Measurements from ENCODE around the gene MEGF11.

GRCh38 chr15:66077320-66077663 is 176.3 kb downstream of the MEGF11 start:
- no peak for TF ChIP-seq GATA2 (IDR thresholded peaks at IDR 0.05; ENCODE audit: low read depth, low read length)
- no peak for TF ChIP-seq GATA3 (IDR thresholded peaks at IDR 0.05; ENCODE audit: low read depth, low read length)
